HCT116 (cell line): ENCODE results near the gene AP1M2. TPM values are rescaled to one million over a fixed set of nuclear protein-coding genes. Genes with fewer than 3 reads are reported as not detected.

Experiments used
- ATAC-seq: fragments of 200-7000 bp; cut with Tn5 transposase; 2 replicates; pipeline ENCODE4 v1.9.1; 2020; ENCODE audit warnings: mild to moderate bottlenecking, moderate library complexity
- BruUV-seq: library from RNA; stranded (reverse); fragments of 400-500 nt; replicated peaks from 2 replicates; lab custom pipeline; 2021; lab: Mats Ljungman, UMichigan
- CTCF ChIA-PET: fragments of 300-600 bp; sonication (Branson Sonifier 250); formaldehyde crosslinking; loops from one replicate; lab custom pipeline; 2021; ENCODE audit warnings: antibody characterized with exemption; lab: Charles Lee
- POLR2A ChIA-PET: fragments of 300-600, 350-600 bp; sonication (Branson Sonifier 250); formaldehyde crosslinking; loops from one replicate; lab custom pipeline; 2021; ENCODE audit warnings: antibody characterized with exemption; lab: Charles Lee
- RAD21 ChIA-PET, 2 experiments: fragments of 300-600 bp; sonication (Branson Sonifier 250); formaldehyde crosslinking; loops; one replicate each; lab custom pipeline; 2023; ENCODE audit warnings: low total read pairs in 2 of 2; ENCODE audit not compliant: uncharacterized antibody in 2 of 2, unreplicated experiment in 2 of 2, low non-redundant PET in 1 of 2; lab: Charles Lee
- DNase-seq: peaks from one replicate; pipeline ENCODE4 v3.0.0-alpha.2; 2010; ENCODE audit warnings: low read depth, low spot score
- H2AFZ ChIP-seq: fragments of 200-600 bp; shearing (Covaris generic), sonication (generic); 2 replicates; pipeline ENCODE4 v1.6.1; 2017; ENCODE audit warnings: low read depth, mixed run types, mixed read lengths, antibody characterized with exemption, low read length; ENCODE audit not compliant: poor library complexity, severe bottlenecking
- H3K27ac ChIP-seq: 2 replicates; pipeline ENCODE4 v1.5.1; 2012; ENCODE audit warnings: low read depth, low read length
- H3K27me3 ChIP-seq: fragments of 200-600 bp; sonication (generic); 2 replicates; pipeline ENCODE4 v1.6.1; 2016; ENCODE audit warnings: mixed run types, low read length, mixed read lengths; ENCODE audit not compliant: insufficient read depth
- H3K36me3 ChIP-seq, 2 experiments: fragments of 200-500 bp in 1 of 2; fragments of 200-600 bp in 1 of 2; sonication (Bioruptor generic) in 1 of 2; sonication (generic) in 1 of 2; 2 replicates each; pipeline versions ENCODE4 v1.5.1 to v1.6.1; 2014 to 2016; ENCODE audit warnings: low read length in 2 of 2, inconsistent platforms in 1 of 2, mixed read lengths in 1 of 2, mixed run types in 1 of 2; ENCODE audit not compliant: insufficient read depth in 2 of 2, control insufficient read depth in 1 of 2
- H3K4me1 ChIP-seq, 2 experiments: fragments of 200-600 bp in 1 of 2; sonication (generic) in 1 of 2; 2 replicates each; pipeline versions ENCODE4 v1.5.1 to v1.6.1; 2012 to 2017; ENCODE audit warnings: low read length in 2 of 2, inconsistent platforms in 1 of 2, mild to moderate bottlenecking in 1 of 2, mixed read lengths in 1 of 2, mixed run types in 1 of 2, moderate library complexity in 1 of 2; ENCODE audit not compliant: insufficient read depth in 2 of 2, control insufficient read depth in 1 of 2
- H3K4me2 ChIP-seq: fragments of 200-600 bp; sonication (generic); 2 replicates; pipeline ENCODE4 v1.6.1; 2017; ENCODE audit warnings: mixed run types, low read length, mixed read lengths
- H3K4me3 ChIP-seq, 2 experiments: fragments of 200-600 bp in 1 of 2; sonication (generic) in 1 of 2; replicated peaks in 1 of 2; 2 replicates each; pipeline ENCODE4 v1.5.1; 2011 to 2016; ENCODE audit warnings: low read length in 2 of 2, control low read depth in 1 of 2, low read depth in 1 of 2, mild to moderate bottlenecking in 1 of 2, mixed read lengths in 1 of 2, mixed run types in 1 of 2
- H3K79me2 ChIP-seq: fragments of 200-600 bp; sonication (generic); 2 replicates; pipeline ENCODE4 v1.6.1; 2017; ENCODE audit warnings: mild to moderate bottlenecking, mixed run types, low read length, moderate library complexity, mixed read lengths; ENCODE audit not compliant: insufficient read depth
- H3K9ac ChIP-seq: fragments of 200-600 bp; sonication (generic); 2 replicates; pipeline ENCODE4 v1.6.1; 2016; ENCODE audit warnings: low read length, mixed read lengths
- H3K9me2 ChIP-seq: fragments of 200-600 bp; sonication (generic), shearing (Covaris generic); 2 replicates; pipeline ENCODE4 v1.6.1; 2017; ENCODE audit warnings: mixed run types, mild to moderate bottlenecking, moderate library complexity; ENCODE audit not compliant: insufficient read depth
- H3K9me3 ChIP-seq, 2 experiments: fragments of 200-500 bp in 1 of 2; fragments of 200-600 bp in 1 of 2; sonication (Bioruptor generic) in 1 of 2; sonication (generic) in 1 of 2; 2 replicates each; pipeline ENCODE4 v1.6.1; 2014 to 2017; ENCODE audit warnings: low read length in 2 of 2, mixed read lengths in 2 of 2, inconsistent platforms in 1 of 2, low read depth in 1 of 2, mild to moderate bottlenecking in 1 of 2, mixed run types in 1 of 2, moderate library complexity in 1 of 2; ENCODE audit not compliant: control insufficient read depth in 1 of 2, insufficient read depth in 1 of 2
- H4K20me1 ChIP-seq: fragments of 200-600 bp; sonication (generic), shearing (Covaris generic); 2 replicates; pipeline ENCODE4 v1.6.1; 2017; ENCODE audit warnings: mixed run types, mild to moderate bottlenecking, moderate library complexity; ENCODE audit not compliant: insufficient read depth
- CBX3 ChIP-seq: IDR thresholded peaks from 2 replicates; pipeline ENCODE4 v1.6.1; 2012; ENCODE audit warnings: low read depth
- EGR1 ChIP-seq: IDR thresholded peaks from 2 replicates; pipeline ENCODE4 v1.6.1; 2012; ENCODE audit warnings: low read depth
- ELF1 ChIP-seq: IDR thresholded peaks from 2 replicates; pipeline ENCODE4 v1.6.1; 2012; ENCODE audit warnings: low read depth, borderline replicate concordance
- EZH2phosphoT487 ChIP-seq: fragments of 200-600 bp; IDR thresholded peaks from 2 replicates; pipeline ENCODE4 v1.6.1; 2018; ENCODE audit warnings: antibody characterized with exemption, borderline replicate concordance
- POLR2A ChIP-seq: IDR thresholded peaks from 2 replicates; pipeline ENCODE4 v1.7.0; 2011; ENCODE audit warnings: borderline replicate concordance; ENCODE audit not compliant: insufficient read depth, insufficient read length; ENCODE audit errors: extremely low read depth
- POLR2AphosphoS5 ChIP-seq: IDR thresholded peaks from 2 replicates; pipeline ENCODE4 v1.6.1; 2011; ENCODE audit warnings: mild to moderate bottlenecking, low read depth, low read length, moderate library complexity
- SP1 ChIP-seq: IDR thresholded peaks from 2 replicates; pipeline ENCODE4 v1.6.1; 2012; ENCODE audit warnings: low read depth
- SRF ChIP-seq: IDR thresholded peaks from 2 replicates; pipeline ENCODE4 v1.6.1; 2012; ENCODE audit warnings: low read depth
- YY1 ChIP-seq: IDR thresholded peaks from 2 replicates; pipeline ENCODE4 v1.6.1; 2011; ENCODE audit warnings: low read length, low read depth, moderate library complexity, mild to moderate bottlenecking; ENCODE audit not compliant: insufficient replicate concordance; ENCODE audit errors: extremely low read depth
- intact Hi-C: fragments of 100-400 bp; cut with micrococcal nuclease; formaldehyde crosslinking; loops from 2 replicates; pipeline ENCODE4 v1.10.0; 2022
- total RNA-seq: library from RNA; stranded (reverse); gene quantifications from one replicate; pipeline ENCODE4 v1.2.1, GENCODE V29; 2021; ENCODE audit not compliant: unreplicated experiment
- TF ChIP-seq, protein P1 (sequence below), 3 experiments: fragments of 200-600 bp in 1 of 3; sonication (generic) in 1 of 3; IDR thresholded peaks in 2 of 3; conservative IDR thresholded peaks in 1 of 3; 2 replicates each; pipeline ENCODE4 v1.5.1; 2012 to 2017; ENCODE audit warnings: low read depth in 2 of 3, low read length in 2 of 3, antibody characterized with exemption in 1 of 3, borderline replicate concordance in 1 of 3, control low read depth in 1 of 3, mild to moderate bottlenecking in 1 of 3, mixed read lengths in 1 of 3, mixed run types in 1 of 3, moderate library complexity in 1 of 3; ENCODE audit not compliant: insufficient read depth in 1 of 3
- TF ChIP-seq, protein P2 (sequence below): IDR thresholded peaks from 2 replicates; pipeline ENCODE4 v1.6.1; 2012; ENCODE audit warnings: low read depth
- TF ChIP-seq, protein P3 (sequence below): IDR thresholded peaks from 2 replicates; pipeline ENCODE4 v1.6.1; 2011; ENCODE audit warnings: mild to moderate bottlenecking, low read length, moderate library complexity; ENCODE audit not compliant: insufficient replicate concordance; ENCODE audit errors: extremely low read depth

Gene AP1M2
- total RNA-seq, 1 experiment from 2014 or later = 111 TPM

DNA sequence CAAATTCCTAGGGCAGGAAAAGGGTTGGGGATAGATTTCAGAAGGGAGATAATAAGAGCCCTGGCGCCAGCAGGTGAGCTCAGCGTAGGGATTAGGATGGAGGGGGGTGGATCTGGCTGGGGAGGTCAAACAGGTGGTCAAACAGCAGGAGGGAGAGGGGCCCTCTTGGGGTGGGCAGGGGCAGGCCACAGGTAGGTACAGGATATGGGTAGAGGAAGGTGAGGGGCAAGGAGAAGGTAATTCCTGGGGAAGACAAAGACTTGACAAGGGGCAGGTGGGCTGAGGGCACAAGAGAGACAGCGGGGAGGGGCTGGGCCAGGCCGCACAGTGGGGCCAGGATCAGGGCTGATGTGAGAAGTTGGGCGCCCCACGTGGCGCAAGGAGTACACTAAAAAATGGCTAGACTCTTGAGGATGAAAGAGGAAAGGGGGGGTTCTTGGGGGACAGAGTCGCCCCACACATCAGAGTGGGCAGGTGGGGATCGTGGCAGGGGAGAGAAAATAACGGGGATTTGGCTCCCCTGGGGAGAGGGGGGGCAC, 22.0 kb downstream of the AP1M2 start:
- Histone ChIP-seq H3K4me3 (peak overlapping the region; percentile 76 to 95), H3K4me2 (peak overlapping the region; percentile 98), H3K9me2 (no peaks in the 10 kb centered on the region), H3K9me3 (no peaks in the 10 kb centered on the region), H3K27me3 (no peaks in the 10 kb centered on the region), H3K79me2 (peaks cover 28% of the 10 kb centered on the region), H3K9ac (peak overlapping the region; percentile 99), H3K27ac (peak overlapping the region; percentile 91), H3K36me3 (peaks cover 4 to 25% of the 10 kb centered on the region in 2 experiments; a peak in 2 of 4 replicates), H3K4me1 (peaks cover 30 to 42% of the 10 kb centered on the region in 2 experiments), H4K20me1 (no peaks in the 10 kb centered on the region), H2AFZ (no peak overlapping the region)
- DNase-seq = no peak
- peak; percentile 12; the same call in 1 of the 2 replicates for ATAC-seq
- no TSS peak for BruUV-seq
- POLR2A ChIA-PET = no interaction called here
- CTCF ChIA-PET = interaction anchor here (1.0 kb wide), 2 partner anchors 24 to 135 kb away, joined by 3 to 4 read pairs; no protein-coding TSS in a partner anchor
- RAD21 ChIA-PET = no interaction called here
- intact Hi-C loops = loop anchor here (5.0 kb wide), 3 partner anchors 63 to 163 kb away; partner anchors contain the start of genes CDC37, ILF3 and KEAP1
- TF ChIP-seq YY1 (no peak), CBX3 (no peak), EGR1 (no peak), SP1 (no peak)
- TF ChIP-seq, protein P1, sequence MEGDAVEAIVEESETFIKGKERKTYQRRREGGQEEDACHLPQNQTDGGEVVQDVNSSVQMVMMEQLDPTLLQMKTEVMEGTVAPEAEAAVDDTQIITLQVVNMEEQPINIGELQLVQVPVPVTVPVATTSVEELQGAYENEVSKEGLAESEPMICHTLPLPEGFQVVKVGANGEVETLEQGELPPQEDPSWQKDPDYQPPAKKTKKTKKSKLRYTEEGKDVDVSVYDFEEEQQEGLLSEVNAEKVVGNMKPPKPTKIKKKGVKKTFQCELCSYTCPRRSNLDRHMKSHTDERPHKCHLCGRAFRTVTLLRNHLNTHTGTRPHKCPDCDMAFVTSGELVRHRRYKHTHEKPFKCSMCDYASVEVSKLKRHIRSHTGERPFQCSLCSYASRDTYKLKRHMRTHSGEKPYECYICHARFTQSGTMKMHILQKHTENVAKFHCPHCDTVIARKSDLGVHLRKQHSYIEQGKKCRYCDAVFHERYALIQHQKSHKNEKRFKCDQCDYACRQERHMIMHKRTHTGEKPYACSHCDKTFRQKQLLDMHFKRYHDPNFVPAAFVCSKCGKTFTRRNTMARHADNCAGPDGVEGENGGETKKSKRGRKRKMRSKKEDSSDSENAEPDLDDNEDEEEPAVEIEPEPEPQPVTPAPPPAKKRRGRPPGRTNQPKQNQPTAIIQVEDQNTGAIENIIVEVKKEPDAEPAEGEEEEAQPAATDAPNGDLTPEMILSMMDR (IDR thresholded peaks at IDR 0.05 in 2 of 3, conservative IDR thresholded peaks at IDR 0.05 in 1 of 3; ENCODE audit: borderline replicate concordance in 1 of 3, insufficient read depth in 1 of 3, low read depth in 2 of 3, low read length in 2 of 3) = peak in 2 of 3 experiments; percentile 8 to 36; a peak in 2 of 6 replicates
- TF ChIP-seq, all 23 proteins: peak for 1

DNA sequence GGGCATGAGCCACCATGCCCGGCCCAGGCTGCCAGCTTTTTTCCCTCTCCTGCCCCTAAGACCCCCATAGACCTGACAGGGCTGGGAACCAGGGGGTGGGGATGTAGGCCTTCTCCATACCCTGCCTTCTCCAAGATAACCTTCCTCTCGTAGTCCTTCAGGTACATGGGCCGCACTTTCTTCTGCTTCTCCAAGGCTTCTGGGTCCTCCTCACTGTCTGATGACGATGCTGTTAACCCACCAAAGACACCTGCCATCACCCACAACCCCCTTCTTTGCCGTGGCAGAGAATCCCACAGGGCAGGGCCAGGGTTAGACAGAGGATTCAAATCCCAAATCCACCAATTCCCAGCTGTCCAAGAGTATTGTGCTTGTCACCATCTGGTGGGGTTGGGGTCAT, 24.5 kb downstream of the AP1M2 start:
- Histone ChIP-seq H3K9me2 (no peaks in the 10 kb centered on the region), H2AFZ (no peak overlapping the region), H3K4me3 (no peak overlapping the region), H3K4me1 (peaks cover 19 to 24% of the 10 kb centered on the region in 2 experiments), H3K4me2 (no peak overlapping the region), H3K79me2 (peaks cover 28% of the 10 kb centered on the region), H3K9me3 (no peaks in the 10 kb centered on the region), H3K27me3 (no peaks in the 10 kb centered on the region), H4K20me1 (no peaks in the 10 kb centered on the region), H3K36me3 (peaks cover 15 to 40% of the 10 kb centered on the region in 2 experiments; a peak in 3 of 4 replicates), H3K27ac (no peak overlapping the region), H3K9ac (no peak overlapping the region)
- DNase-seq = no peak
- POLR2A ChIA-PET = no interaction called here
- intact Hi-C loops = no loop called here
- BruUV-seq = TSS peak; percentile 26
- no peak for ATAC-seq
- RAD21 ChIA-PET = no interaction called here
- CTCF ChIA-PET = no interaction called here
- TF ChIP-seq EZH2phosphoT487 (no peak), SRF (no peak), POLR2AphosphoS5 (no peak), ELF1 (no peak), POLR2A (no peak)
- TF ChIP-seq, protein P2, sequence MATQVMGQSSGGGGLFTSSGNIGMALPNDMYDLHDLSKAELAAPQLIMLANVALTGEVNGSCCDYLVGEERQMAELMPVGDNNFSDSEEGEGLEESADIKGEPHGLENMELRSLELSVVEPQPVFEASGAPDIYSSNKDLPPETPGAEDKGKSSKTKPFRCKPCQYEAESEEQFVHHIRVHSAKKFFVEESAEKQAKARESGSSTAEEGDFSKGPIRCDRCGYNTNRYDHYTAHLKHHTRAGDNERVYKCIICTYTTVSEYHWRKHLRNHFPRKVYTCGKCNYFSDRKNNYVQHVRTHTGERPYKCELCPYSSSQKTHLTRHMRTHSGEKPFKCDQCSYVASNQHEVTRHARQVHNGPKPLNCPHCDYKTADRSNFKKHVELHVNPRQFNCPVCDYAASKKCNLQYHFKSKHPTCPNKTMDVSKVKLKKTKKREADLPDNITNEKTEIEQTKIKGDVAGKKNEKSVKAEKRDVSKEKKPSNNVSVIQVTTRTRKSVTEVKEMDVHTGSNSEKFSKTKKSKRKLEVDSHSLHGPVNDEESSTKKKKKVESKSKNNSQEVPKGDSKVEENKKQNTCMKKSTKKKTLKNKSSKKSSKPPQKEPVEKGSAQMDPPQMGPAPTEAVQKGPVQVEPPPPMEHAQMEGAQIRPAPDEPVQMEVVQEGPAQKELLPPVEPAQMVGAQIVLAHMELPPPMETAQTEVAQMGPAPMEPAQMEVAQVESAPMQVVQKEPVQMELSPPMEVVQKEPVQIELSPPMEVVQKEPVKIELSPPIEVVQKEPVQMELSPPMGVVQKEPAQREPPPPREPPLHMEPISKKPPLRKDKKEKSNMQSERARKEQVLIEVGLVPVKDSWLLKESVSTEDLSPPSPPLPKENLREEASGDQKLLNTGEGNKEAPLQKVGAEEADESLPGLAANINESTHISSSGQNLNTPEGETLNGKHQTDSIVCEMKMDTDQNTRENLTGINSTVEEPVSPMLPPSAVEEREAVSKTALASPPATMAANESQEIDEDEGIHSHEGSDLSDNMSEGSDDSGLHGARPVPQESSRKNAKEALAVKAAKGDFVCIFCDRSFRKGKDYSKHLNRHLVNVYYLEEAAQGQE = no peak
- TF ChIP-seq, protein P3, sequence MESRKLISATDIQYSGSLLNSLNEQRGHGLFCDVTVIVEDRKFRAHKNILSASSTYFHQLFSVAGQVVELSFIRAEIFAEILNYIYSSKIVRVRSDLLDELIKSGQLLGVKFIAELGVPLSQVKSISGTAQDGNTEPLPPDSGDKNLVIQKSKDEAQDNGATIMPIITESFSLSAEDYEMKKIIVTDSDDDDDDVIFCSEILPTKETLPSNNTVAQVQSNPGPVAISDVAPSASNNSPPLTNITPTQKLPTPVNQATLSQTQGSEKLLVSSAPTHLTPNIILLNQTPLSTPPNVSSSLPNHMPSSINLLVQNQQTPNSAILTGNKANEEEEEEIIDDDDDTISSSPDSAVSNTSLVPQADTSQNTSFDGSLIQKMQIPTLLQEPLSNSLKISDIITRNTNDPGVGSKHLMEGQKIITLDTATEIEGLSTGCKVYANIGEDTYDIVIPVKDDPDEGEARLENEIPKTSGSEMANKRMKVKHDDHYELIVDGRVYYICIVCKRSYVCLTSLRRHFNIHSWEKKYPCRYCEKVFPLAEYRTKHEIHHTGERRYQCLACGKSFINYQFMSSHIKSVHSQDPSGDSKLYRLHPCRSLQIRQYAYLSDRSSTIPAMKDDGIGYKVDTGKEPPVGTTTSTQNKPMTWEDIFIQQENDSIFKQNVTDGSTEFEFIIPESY = no peak
